ENCODE results near the gene ZNF236.

GRCh38 chr18:76803814-76804213 is 18.5 kb upstream of the ZNF236 start:
- TF ChIP-seq CTCF (IDR thresholded peaks at IDR 0.05; ENCODE audit: low read depth, low read length) (peak; percentile 99), EZH2phosphoT487 (IDR thresholded peaks at IDR 0.05; ENCODE audit: low read depth) (no peak)
